Loucy (cell line): ENCODE results near the gene HHATL.

Experiments
- H2AFZ ChIP-seq: fragments of 200-600 bp; sonication (generic); 2 replicates; pipeline ENCODE4 v1.6.0; 2016; ENCODE audit warnings: antibody characterized with exemption, mild to moderate bottlenecking, low read length, moderate library complexity
- H3F3A ChIP-seq: fragments of 200-600 bp; 2 replicates; pipeline ENCODE4 v1.6.0; 2016; ENCODE audit warnings: antibody characterized with exemption, low read depth, mild to moderate bottlenecking
- H3K27me3 ChIP-seq: fragments of 200-600 bp; sonication (generic); 2 replicates; pipeline ENCODE4 v1.6.1; 2014; ENCODE audit warnings: low read length, mild to moderate bottlenecking; ENCODE audit not compliant: insufficient read depth, poor library complexity, severe bottlenecking
- H3K36me3 ChIP-seq: fragments of 200-600 bp; sonication (generic); 2 replicates; pipeline ENCODE4 v1.6.1; 2016; ENCODE audit warnings: low read length; ENCODE audit not compliant: insufficient read depth
- H3K4me1 ChIP-seq: fragments of 200-600 bp; sonication (generic); 2 replicates; pipeline ENCODE4 v1.5.1; 2014; ENCODE audit warnings: low read length, mild to moderate bottlenecking; ENCODE audit not compliant: insufficient read depth, poor library complexity, severe bottlenecking
- H3K4me2 ChIP-seq: fragments of 200-600 bp; sonication (generic); 2 replicates; pipeline ENCODE4 v1.6.0; 2014; ENCODE audit warnings: antibody characterized with exemption, low read length, low read depth, mild to moderate bottlenecking; ENCODE audit not compliant: poor library complexity, severe bottlenecking
- H3K4me3 ChIP-seq: fragments of 200-600 bp; sonication (generic); 2 replicates; pipeline ENCODE4 v1.5.1; 2014; ENCODE audit warnings: low read length, mild to moderate bottlenecking, mixed read lengths; ENCODE audit not compliant: poor library complexity, severe bottlenecking
- H3K79me2 ChIP-seq: fragments of 200-600 bp; sonication (generic); 2 replicates; pipeline ENCODE4 v1.6.1; 2014; ENCODE audit warnings: low read length; ENCODE audit not compliant: insufficient read depth
- H3K9ac ChIP-seq: fragments of 200-600 bp; sonication (generic); 2 replicates; pipeline ENCODE4 v1.6.0; 2014; ENCODE audit warnings: mild to moderate bottlenecking, low read depth, low read length, moderate library complexity; ENCODE audit not compliant: poor library complexity, severe bottlenecking
- H3K9me2 ChIP-seq: fragments of 200-600 bp; sonication (generic); replicated peaks from 2 replicates; pipeline ENCODE4 v1.6.1; 2016; ENCODE audit warnings: low read depth, low read length, mixed read lengths
- H3K9me3 ChIP-seq: fragments of 200-600 bp; sonication (generic); 2 replicates; pipeline ENCODE4 v1.6.1; 2014; ENCODE audit warnings: mild to moderate bottlenecking, antibody characterized with exemption, low read length, low read depth; ENCODE audit not compliant: insufficient read depth
- H4K20me1 ChIP-seq: fragments of 200-600 bp; sonication (generic); 2 replicates; pipeline ENCODE4 v1.6.0; 2014; ENCODE audit warnings: antibody characterized with exemption, low read length, mild to moderate bottlenecking; ENCODE audit not compliant: insufficient read depth, poor library complexity, severe bottlenecking
- CTCF ChIP-seq: fragments of 200-600 bp; sonication (generic); conservative IDR thresholded peaks from 2 replicates; pipeline ENCODE4 v1.5.1; 2014; ENCODE audit warnings: mild to moderate bottlenecking, antibody characterized with exemption, low read length
- EZH2phosphoT487 ChIP-seq: fragments of 200-600 bp; IDR thresholded peaks from 2 replicates; pipeline ENCODE4 v1.6.1; 2018; ENCODE audit warnings: antibody characterized with exemption, mild to moderate bottlenecking, moderate library complexity, borderline replicate concordance

The HHATL gene

GRCh38 chr3:42732196-42732828 lies 29.7 kb upstream of the HHATL start:
- H3K36me3 ChIP-seq = no peaks in the 10 kb centered on the region
- H2AFZ ChIP-seq = no peak overlapping the region
- no peaks in the 10 kb centered on the region for H3K9me2 ChIP-seq
- no peaks in the 10 kb centered on the region for H3K9me3 ChIP-seq
- H3K4me3 ChIP-seq = no peak overlapping the region
- H3K4me2 ChIP-seq = no peak overlapping the region
- no peaks in the 10 kb centered on the region for H4K20me1 ChIP-seq
- TF ChIP-seq CTCF (no peak), EZH2phosphoT487 (no peak)
- H3K4me1 ChIP-seq = no peaks in the 10 kb centered on the region
- no peak overlapping the region for H3K9ac ChIP-seq
- no peaks in the 10 kb centered on the region for H3K27me3 ChIP-seq
- H3F3A ChIP-seq = no peaks in the 10 kb centered on the region
- H3K79me2 ChIP-seq = no peaks in the 10 kb centered on the region

GRCh38 chr3:42731476-42732195 lies 29.0 kb upstream of the HHATL start:
- Histone ChIP-seq H3K27me3 (no peaks in the 10 kb centered on the region), H3K4me1 (no peaks in the 10 kb centered on the region), H3K9me2 (no peaks in the 10 kb centered on the region), H3K4me3 (no peak overlapping the region), H3K36me3 (no peaks in the 10 kb centered on the region), H3K9ac (no peak overlapping the region), H3K79me2 (no peaks in the 10 kb centered on the region), H4K20me1 (no peaks in the 10 kb centered on the region), H3K9me3 (no peaks in the 10 kb centered on the region), H3K4me2 (no peak overlapping the region), H2AFZ (no peak overlapping the region), H3F3A (no peaks in the 10 kb centered on the region)
- TF ChIP-seq EZH2phosphoT487 = no peak
- no peak for TF ChIP-seq CTCF

- Histone ChIP-seq H3K27me3 (no peaks in the 10 kb centered on the region), H3K4me1 (no peaks in the 10 kb centered on the region), H2AFZ (no peak overlapping the region), H3K9me2 (no peaks in the 10 kb centered on the region), H3K36me3 (no peaks in the 10 kb centered on the region), H3F3A (no peaks in the 10 kb centered on the region), H3K9ac (no peak overlapping the region), H3K9me3 (no peaks in the 10 kb centered on the region), H3K79me2 (no peaks in the 10 kb centered on the region), H3K4me3 (no peak overlapping the region), H4K20me1 (no peaks in the 10 kb centered on the region), H3K4me2 (no peak overlapping the region)
- TF ChIP-seq CTCF (no peak), EZH2phosphoT487 (no peak)
Observed at GRCh38 chr3:42730706-42731420, 28.3 kb upstream of the HHATL start.
